SHP77 treated with DMSO at 0.1 percent for 48 hours (cell line): Measurements from ENCODE around the gene HIPK3.
"Not testable (repeated sequence)": the region's sequence is repeated elsewhere in the genome, so short reads cannot be mapped to it uniquely, and the experiment has no call there.

Experiments used
- DNase-seq: peaks from one replicate; lab custom pipeline; 2025; lab: John Stamatoyannopoulos, UW

Gene HIPK3

GRCh38 chr11:33258631-33259205 lies 1.5 kb downstream of the HIPK3 start:
- DNase-seq = no peak

DNA sequence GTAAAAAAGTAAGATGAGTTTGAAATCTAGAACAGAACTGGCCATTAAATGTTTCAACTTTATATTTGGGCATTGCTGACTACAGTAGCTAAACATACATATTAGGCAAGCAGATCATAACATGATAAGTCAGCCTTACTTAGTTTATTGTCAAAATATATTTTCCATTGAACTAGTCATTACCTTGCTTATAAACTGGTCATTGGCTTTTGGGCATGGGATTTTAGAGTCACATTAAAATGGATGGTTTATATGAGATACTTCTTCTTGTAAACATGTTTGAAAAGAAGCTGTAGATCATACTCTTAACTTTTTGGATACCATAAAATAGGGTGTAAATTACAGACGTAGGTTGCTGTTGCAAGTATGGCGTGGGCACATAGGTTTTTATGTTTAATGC lies 2.7 kb downstream of the HIPK3 start:
- no peak for DNase-seq

GRCh38 chr11:33261350-33261749 lies 4.2 kb downstream of the HIPK3 start:
- not testable (repeated sequence) for DNase-seq

DNA sequence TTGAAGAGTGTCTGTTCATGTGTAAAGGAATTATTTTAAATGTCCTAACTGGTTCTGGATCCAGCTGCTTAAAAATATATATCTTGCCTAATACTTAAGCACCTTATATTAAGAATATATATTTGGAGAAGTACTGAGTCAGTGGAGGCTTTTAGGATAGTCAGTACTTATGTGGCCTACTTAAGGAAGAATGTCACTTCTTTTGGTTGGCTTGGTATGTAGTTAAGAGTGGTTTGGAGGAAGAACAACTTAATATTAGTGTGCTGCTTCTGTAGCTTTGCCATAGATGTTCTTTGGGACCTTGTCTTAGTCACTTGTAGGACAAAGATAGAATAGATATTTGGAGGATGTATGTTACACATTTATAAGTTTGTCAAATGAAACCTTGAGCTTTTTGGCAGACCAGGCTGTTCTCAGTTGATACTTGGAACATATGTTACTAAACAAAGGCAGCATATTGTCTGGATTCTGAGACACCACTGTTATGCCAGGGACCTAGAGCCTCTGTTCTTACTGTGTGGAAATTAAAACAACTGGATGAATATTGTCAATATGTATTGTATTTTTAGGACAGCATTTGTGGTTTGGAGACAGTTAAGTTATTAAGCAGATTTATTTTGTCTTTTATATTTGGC lies 4.9 kb downstream of the HIPK3 start:
- DNase-seq = no peak

- DNase-seq = no peak
Observed at GRCh38 chr11:33263549-33263948, 6.4 kb downstream of the HIPK3 start.

GRCh38 chr11:33264926-33265325 lies 7.7 kb downstream of the HIPK3 start:
- DNase-seq = no peak

GRCh38 chr11:33266393-33267215 lies 9.4 kb downstream of the HIPK3 start:
- DNase-seq = no peak

DNA sequence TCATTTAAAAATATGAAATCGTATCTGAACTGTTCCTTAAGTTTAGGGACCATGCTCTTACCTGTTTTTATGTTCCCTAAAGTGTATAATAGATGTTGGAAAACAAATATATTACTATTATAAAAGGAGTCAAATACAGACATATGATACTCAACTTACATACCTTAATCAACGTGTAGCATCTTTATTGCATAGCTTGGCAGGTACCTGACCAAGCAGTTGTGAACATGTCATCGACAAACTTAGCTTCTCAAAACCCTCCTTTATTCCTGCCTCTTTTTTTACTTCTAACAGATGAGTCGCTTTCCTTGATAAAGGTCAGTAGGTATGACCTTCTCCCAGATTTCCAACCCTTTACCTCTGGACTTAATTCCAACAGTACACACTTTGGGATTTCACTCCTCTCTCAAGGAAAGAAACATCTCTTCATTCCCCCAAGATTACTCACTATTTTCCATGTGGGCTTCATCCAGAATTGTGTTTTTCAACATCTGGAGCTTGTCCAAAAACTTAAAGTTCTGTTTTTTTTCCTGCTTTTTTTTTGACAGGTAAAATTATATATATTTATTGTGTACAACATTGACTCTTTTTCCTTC lies 11.9 kb downstream of the HIPK3 start:
- no peak for DNase-seq

DNA sequence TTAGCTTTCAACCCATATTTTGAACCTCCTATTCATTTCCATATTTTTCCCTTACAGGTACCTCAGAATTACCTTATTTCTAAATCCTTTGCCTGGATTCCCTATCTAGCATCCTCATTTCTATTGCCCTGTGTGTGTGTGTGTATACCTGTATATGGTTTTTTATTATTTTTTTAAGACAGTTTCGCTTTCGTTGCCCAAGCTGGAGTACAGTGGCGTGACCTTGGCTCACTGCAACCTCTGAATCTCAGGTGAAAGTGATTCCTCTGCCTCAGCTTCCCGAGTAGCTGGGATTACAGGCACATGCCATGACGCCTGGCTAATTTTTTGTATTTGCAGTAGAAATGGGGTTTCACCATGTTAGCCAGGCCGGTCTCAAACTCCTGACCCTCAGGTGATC lies 12.6 kb downstream of the HIPK3 start:
- DNase-seq = no peak

GRCh38 chr11:33271059-33271458 lies 13.9 kb downstream of the HIPK3 start:
- no peak for DNase-seq

- no peak for DNase-seq
Observed at GRCh38 chr11:33272338-33273107, 15.3 kb downstream of the HIPK3 start.

DNA sequence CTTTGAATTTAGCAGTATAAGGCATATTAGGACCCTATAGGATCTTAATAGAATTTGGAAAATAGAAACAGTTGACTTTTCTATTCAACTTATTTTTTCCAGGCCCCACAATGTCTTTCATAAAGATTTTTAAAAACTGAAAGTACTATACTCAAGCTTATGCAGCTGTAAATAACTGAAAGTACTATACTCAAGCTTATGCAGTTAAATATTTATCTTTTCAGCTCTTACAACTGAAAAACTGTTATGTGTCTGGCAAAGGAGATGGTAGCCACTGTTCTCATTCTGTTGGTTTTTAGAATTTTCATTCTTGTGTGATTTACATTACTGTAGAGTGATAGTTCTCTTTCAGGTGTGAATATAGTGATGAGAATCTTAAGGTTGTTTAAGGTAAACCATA lies 16.5 kb downstream of the HIPK3 start:
- no peak for DNase-seq

DNA sequence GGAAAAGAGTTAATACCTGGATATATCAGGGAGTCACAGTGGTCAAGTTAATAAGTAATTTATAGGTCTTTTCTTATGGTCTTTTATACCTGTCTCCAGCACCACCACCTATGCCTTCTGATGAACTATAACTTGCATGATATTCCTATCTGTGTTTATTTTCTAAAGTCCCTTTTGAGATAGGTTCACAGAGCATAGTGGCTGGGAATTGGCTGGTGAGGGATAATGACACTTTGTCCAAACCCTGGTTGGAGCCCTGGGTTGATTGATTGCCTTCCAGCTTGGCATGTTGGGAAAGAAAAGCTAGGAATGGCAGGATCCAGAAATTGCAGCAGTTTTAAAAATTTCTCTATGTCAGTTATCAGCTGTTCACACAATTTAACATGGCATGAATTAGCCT lies 23.2 kb downstream of the HIPK3 start:
- DNase-seq = no peak

GRCh38 chr11:33281758-33282157 lies 24.6 kb downstream of the HIPK3 start:
- DNase-seq = no peak

- no peak for DNase-seq
Observed at GRCh38 chr11:33284818-33285217, 27.6 kb downstream of the HIPK3 start.

- DNase-seq = no peak
Observed at GRCh38 chr11:33290319-33290718, 33.1 kb downstream of the HIPK3 start.

GRCh38 chr11:33291004-33291777 lies 34.0 kb downstream of the HIPK3 start:
- no peak for DNase-seq

DNA sequence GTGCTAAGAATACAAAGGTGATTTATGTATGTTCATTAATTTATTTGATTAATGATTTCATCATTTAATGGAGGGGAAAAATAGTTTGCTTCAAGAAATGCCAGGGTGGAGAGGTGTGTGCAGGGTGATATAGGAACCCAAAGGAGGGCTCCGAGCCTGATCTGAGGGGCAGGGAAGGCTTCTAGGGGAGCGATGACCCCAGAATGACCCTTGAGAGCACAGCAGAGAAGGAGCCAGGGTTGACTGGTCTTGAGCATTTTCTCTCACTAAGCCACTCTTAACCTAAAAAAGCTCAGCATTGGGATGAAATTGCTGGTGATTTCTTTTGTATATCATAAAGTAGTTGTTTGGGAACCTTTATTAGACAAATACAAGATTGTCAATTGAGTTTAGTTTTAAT lies 35.1 kb downstream of the HIPK3 start:
- DNase-seq = no peak

- no peak for DNase-seq
Observed at GRCh38 chr11:33294224-33294623, 37.0 kb downstream of the HIPK3 start.

DNA sequence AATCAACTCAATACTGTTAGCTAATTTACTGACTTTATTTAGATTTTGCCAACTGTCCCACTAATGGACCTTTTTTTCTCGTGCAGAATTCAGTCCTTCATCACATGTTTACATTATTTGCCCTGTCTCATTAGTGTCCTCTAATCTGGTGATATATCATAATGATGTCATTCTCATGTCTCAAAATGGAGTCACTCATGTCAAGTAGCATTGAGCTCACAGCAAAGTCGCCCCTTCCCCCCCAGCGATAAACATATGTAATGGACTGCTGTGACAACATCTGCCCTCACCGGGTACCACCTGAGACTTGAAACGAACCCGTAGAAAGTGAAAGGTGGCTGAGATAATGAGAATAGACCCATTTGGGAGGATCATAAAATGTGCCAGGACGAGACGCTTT lies 37.6 kb downstream of the HIPK3 start:
- DNase-seq = no peak

DNA sequence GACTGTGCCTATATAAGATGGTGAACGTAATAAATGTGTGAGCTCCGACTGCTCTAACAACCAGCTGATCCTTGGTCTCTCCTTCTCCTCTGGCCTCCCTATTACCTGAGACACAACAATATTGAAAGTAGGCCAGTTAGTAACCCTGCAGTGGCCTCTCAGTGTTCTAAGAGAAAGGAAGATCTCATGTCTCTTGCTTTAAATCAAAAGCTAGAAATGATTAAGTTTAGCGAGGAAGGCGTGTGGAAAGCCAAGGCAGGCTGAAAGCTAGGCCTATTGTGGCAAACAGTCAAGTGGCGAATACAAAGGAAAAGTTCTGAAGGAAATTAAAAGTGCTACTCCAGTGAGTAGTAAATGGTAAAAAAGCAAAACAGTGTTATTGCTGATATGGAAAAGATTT lies 39.5 kb downstream of the HIPK3 start:
- DNase-seq = no peak
